ENCODE results near the gene TCF25.

DNA sequence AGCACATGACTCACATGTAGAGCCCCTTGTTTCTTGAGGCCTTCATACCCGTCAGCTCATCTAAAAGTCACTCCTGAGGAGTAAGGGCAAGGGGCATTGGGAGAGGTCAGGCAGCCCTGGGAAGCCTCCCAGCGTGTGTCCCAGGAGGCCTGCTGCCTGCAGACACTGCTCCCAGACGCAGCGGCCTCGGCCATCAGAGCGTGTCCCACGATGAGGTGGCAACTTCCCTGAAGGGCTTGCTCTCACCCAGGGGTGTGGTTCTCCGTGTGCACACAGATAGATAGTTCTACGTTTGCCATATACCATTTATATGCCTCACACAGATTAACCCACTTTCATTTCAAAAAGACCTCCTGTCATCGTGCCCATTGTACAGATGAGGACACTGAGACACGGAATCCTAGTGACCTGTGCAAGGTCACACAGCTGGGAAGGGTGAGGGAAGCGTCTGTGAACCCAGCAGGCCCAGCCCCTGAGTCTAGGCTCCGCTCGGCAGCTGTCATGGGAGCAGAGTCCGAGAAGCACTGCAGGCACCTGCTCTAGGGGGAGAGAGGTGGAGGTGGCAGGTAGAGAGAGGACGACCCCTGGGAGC is 58.0 kb downstream of the TCF25 start:
- TF ChIP-seq, protein P1, sequence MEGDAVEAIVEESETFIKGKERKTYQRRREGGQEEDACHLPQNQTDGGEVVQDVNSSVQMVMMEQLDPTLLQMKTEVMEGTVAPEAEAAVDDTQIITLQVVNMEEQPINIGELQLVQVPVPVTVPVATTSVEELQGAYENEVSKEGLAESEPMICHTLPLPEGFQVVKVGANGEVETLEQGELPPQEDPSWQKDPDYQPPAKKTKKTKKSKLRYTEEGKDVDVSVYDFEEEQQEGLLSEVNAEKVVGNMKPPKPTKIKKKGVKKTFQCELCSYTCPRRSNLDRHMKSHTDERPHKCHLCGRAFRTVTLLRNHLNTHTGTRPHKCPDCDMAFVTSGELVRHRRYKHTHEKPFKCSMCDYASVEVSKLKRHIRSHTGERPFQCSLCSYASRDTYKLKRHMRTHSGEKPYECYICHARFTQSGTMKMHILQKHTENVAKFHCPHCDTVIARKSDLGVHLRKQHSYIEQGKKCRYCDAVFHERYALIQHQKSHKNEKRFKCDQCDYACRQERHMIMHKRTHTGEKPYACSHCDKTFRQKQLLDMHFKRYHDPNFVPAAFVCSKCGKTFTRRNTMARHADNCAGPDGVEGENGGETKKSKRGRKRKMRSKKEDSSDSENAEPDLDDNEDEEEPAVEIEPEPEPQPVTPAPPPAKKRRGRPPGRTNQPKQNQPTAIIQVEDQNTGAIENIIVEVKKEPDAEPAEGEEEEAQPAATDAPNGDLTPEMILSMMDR (conservative IDR thresholded peaks at IDR 0.05) = no peak
- TF ChIP-seq ZFX (IDR thresholded peaks at IDR 0.05) = no peak

Data from C4-2B (cell line).